ENCODE results near the gene GCHFR.

GCHFR gene

DNA sequence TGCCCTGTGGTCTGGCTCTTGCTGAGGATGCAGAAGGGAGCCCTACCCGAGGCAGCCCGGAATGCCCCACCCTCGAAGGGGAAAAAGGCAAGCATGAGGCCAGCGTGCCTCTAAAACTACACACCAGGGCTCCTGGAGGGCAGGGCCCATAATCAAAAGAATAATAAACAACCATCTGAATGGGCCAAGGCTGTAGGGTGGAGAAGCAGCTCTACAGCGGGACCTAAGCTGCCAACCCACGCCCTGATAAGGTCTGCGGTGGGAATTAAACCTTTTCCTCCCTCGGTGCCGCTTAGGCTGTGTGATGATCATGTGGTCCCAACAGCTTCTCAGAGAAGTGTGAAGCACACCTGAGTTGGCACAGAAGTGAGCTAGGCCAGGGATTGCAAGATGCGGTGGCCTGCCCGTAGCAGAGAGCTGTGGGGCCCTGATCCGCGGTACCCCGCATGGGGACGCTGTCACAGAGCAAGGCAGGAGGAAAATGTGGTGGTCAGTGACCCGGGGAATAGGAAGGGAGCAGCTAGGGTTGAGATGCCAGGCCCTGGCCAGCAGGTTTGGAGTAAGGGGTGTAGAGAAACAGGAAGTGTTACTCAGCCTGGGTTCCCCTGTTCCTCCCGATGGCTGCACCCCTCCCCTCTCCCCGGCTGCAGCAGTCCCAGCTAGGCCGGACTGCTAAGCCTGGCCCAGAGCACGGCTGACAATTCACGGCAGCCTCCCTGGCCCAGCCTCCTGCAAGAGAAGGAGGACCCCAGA lies 4.8 kb downstream of the GCHFR start:
- TF ChIP-seq EZH2 (IDR thresholded peaks at IDR 0.05), result no peak
- no peak for TF ChIP-seq FOXP2 (optimal IDR thresholded peaks at IDR 0.05; ENCODE audit: control extremely low read depth, extremely low read length, insufficient read depth)
- TF ChIP-seq POLR2AphosphoS5 (IDR thresholded peaks at IDR 0.05; ENCODE audit: borderline replicate concordance, low read depth, low read length), result no peak
- H3K9me3 ChIP-seq (ENCODE audit: low read depth, low read length), result no peaks in the 10 kb centered on the region
- no peak for DNase-seq (ENCODE audit: low read depth, low spot score)
- H3K27ac ChIP-seq, result no peak overlapping the region
- no peaks in the 10 kb centered on the region; the same call in 1 of the 2 replicates for H3K36me3 ChIP-seq (ENCODE audit: insufficient read depth, low read length)
- H3K9ac ChIP-seq (ENCODE audit: insufficient read length), result no peak overlapping the region
- H3K4me3 ChIP-seq, result no peak overlapping the region

DNA sequence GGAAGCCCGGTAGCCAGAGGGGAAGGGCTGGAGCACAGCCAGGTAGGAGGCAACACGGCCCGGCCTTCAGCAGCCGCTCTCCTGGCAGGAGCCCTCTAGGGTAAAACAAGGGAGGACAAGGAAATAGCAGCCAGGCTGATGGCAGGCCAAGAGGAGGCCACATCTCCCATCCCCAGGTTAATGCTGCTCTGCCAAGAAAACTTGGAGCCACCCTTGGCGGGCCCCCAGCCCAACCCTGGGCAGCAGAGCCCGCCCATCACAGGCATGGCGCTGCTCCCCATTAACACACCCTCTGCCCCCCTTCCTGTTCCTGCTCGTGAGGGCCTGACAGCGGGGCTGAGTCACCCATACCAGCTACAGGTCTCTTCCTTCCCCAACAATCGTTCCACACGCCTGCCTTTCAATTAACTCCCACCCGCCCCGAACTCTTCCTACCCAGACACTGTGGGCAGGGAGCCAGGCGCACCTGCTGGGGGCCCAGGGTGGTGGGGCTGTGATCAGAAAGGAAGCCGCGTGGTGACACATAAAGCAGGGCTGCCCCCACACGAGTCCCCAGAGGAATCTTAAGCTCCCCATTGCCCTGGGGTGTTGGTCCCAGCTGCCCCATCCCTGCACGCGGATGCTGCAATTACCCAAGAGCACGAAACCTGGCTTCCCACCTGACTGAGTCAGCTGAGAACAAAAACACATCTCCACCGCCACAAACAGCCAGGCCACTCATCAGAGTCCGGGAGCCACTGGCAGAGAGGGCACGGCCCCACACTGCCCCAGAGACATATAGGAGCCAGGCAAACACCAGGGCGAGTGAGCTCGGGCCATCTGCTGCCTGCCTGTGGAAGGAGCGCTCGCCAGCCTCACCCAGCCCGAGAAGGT lies 5.6 kb downstream of the GCHFR start, which contains the start of gene C15orf62:
Gene C15orf62, plus strand, starts transcription at position 707 of the 873 bp plus-strand sequence. CDS start 516 bp downstream, outside the sequence.
- Histone ChIP-seq H3K36me3 (ENCODE audit: insufficient read depth, low read length) (no peaks in the 10 kb centered on the region; the same call in 1 of the 2 replicates), H3K9ac (ENCODE audit: insufficient read length) (no peak within 1 kb of the TSS), H3K27ac (no peak within 1 kb of the TSS), H3K9me3 (ENCODE audit: low read depth, low read length) (no peaks in the 10 kb centered on the region), H3K4me3 (no peak within 1 kb of the TSS)
- TF ChIP-seq FOXP2 (optimal IDR thresholded peaks at IDR 0.05; ENCODE audit: control extremely low read depth, extremely low read length, insufficient read depth) (no peak), POLR2AphosphoS5 (IDR thresholded peaks at IDR 0.05; ENCODE audit: borderline replicate concordance, low read depth, low read length) (no peak), EZH2 (IDR thresholded peaks at IDR 0.05) (no peak)
- no peak for DNase-seq (ENCODE audit: low read depth, low spot score)

DNA sequence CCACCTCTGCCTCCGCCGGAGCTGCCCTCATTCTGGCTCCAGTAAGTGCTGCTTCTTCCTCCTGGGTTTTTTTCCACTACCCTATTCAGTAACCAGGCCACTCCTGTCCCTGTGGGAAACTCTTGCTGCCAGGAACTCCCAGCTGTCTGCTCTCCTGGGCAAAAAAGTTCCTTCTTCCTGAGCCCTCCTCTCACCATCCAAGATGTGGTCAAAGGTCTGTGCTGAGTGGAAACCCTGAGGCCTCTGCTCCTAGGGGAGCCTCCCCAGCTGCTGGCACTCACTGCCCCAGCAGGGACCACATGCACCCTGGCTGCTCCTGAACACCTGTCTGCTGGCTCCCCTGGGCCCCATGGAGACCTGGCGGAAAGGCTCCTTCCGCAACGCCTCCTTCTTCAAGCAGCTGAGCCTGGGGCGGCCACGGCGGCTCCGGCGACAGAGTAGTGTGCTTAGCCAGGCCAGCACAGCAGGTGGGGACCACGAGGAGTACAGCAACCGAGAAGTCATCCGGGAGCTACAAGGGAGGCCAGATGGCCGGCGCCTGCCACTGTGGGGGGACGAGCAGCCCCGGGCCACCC lies 6.4 kb downstream of the GCHFR start:
- no peak overlapping the region for H3K27ac ChIP-seq
- H3K9ac ChIP-seq (ENCODE audit: insufficient read length), result no peak overlapping the region
- no peak overlapping the region for H3K4me3 ChIP-seq
- TF ChIP-seq POLR2AphosphoS5 (IDR thresholded peaks at IDR 0.05; ENCODE audit: borderline replicate concordance, low read depth, low read length) (no peak), FOXP2 (optimal IDR thresholded peaks at IDR 0.05; ENCODE audit: control extremely low read depth, extremely low read length, insufficient read depth) (no peak), EZH2 (IDR thresholded peaks at IDR 0.05) (no peak)
- no peaks in the 10 kb centered on the region; the same call in 1 of the 2 replicates for H3K36me3 ChIP-seq (ENCODE audit: insufficient read depth, low read length)
- no peak for DNase-seq (ENCODE audit: low read depth, low spot score)
- H3K9me3 ChIP-seq (ENCODE audit: low read depth, low read length), result no peaks in the 10 kb centered on the region

- Histone ChIP-seq H3K27ac (no peak overlapping the region), H3K9me3 (ENCODE audit: low read depth, low read length) (no peaks in the 10 kb centered on the region), H3K9ac (ENCODE audit: insufficient read length) (no peak overlapping the region), H3K4me3 (no peak overlapping the region), H3K36me3 (ENCODE audit: insufficient read depth, low read length) (peaks cover 8% of the 10 kb centered on the region; the same call in 1 of the 2 replicates)
- no peak for DNase-seq (ENCODE audit: low read depth, low spot score)
- TF ChIP-seq EZH2 (IDR thresholded peaks at IDR 0.05) (no peak), FOXP2 (optimal IDR thresholded peaks at IDR 0.05; ENCODE audit: control extremely low read depth, extremely low read length, insufficient read depth) (no peak), POLR2AphosphoS5 (IDR thresholded peaks at IDR 0.05; ENCODE audit: borderline replicate concordance, low read depth, low read length) (no peak)
Observed at GRCh38 chr15:40771242-40771641, 7.4 kb downstream of the GCHFR start.

- TF ChIP-seq POLR2AphosphoS5 (IDR thresholded peaks at IDR 0.05; ENCODE audit: borderline replicate concordance, low read depth, low read length) (no peak), FOXP2 (optimal IDR thresholded peaks at IDR 0.05; ENCODE audit: control extremely low read depth, extremely low read length, insufficient read depth) (no peak), EZH2 (IDR thresholded peaks at IDR 0.05) (no peak)
- Histone ChIP-seq H3K27ac (no peak overlapping the region), H3K9me3 (ENCODE audit: low read depth, low read length) (no peaks in the 10 kb centered on the region), H3K4me3 (no peak overlapping the region), H3K36me3 (ENCODE audit: insufficient read depth, low read length) (peaks cover 16% of the 10 kb centered on the region; the same call in 1 of the 2 replicates), H3K9ac (ENCODE audit: insufficient read length) (no peak overlapping the region)
- DNase-seq (ENCODE audit: low read depth, low spot score), result no peak
Observed at GRCh38 chr15:40772014-40772413, 8.1 kb downstream of the GCHFR start.

- H3K27ac ChIP-seq, result no peak overlapping the region
- no peaks in the 10 kb centered on the region for H3K9me3 ChIP-seq (ENCODE audit: low read depth, low read length)
- no peak overlapping the region for H3K9ac ChIP-seq (ENCODE audit: insufficient read length)
- TF ChIP-seq FOXP2 (optimal IDR thresholded peaks at IDR 0.05; ENCODE audit: control extremely low read depth, extremely low read length, insufficient read depth) (no peak), EZH2 (IDR thresholded peaks at IDR 0.05) (no peak), POLR2AphosphoS5 (IDR thresholded peaks at IDR 0.05; ENCODE audit: borderline replicate concordance, low read depth, low read length) (no peak)
- H3K36me3 ChIP-seq (ENCODE audit: insufficient read depth, low read length), result peaks cover 22% of the 10 kb centered on the region; the same call in 1 of the 2 replicates
- no peak for DNase-seq (ENCODE audit: low read depth, low spot score)
- no peak overlapping the region for H3K4me3 ChIP-seq
Observed at GRCh38 chr15:40773496-40773895, 9.6 kb downstream of the GCHFR start.

- TF ChIP-seq POLR2AphosphoS5 (IDR thresholded peaks at IDR 0.05; ENCODE audit: borderline replicate concordance, low read depth, low read length) (no peak), FOXP2 (optimal IDR thresholded peaks at IDR 0.05; ENCODE audit: control extremely low read depth, extremely low read length, insufficient read depth) (no peak), EZH2 (IDR thresholded peaks at IDR 0.05) (no peak)
- Histone ChIP-seq H3K27ac (no peak overlapping the region), H3K36me3 (ENCODE audit: insufficient read depth, low read length) (peaks cover 25% of the 10 kb centered on the region; the same call in 1 of the 2 replicates), H3K9ac (ENCODE audit: insufficient read length) (no peak overlapping the region), H3K9me3 (ENCODE audit: low read depth, low read length) (no peaks in the 10 kb centered on the region), H3K4me3 (no peak overlapping the region)
- DNase-seq (ENCODE audit: low read depth, low spot score), result no peak
Observed at GRCh38 chr15:40773902-40774301, 10.0 kb downstream of the GCHFR start.

- H3K27ac ChIP-seq, result no peak overlapping the region
- DNase-seq (ENCODE audit: low read depth, low spot score), result no peak
- no peak overlapping the region for H3K4me3 ChIP-seq
- peaks cover 34% of the 10 kb centered on the region; the same call in 1 of the 2 replicates for H3K36me3 ChIP-seq (ENCODE audit: insufficient read depth, low read length)
- no peak for TF ChIP-seq FOXP2 (optimal IDR thresholded peaks at IDR 0.05; ENCODE audit: control extremely low read depth, extremely low read length, insufficient read depth)
- TF ChIP-seq POLR2AphosphoS5 (IDR thresholded peaks at IDR 0.05; ENCODE audit: borderline replicate concordance, low read depth, low read length), result no peak
- TF ChIP-seq EZH2 (IDR thresholded peaks at IDR 0.05), result no peak
- no peaks in the 10 kb centered on the region for H3K9me3 ChIP-seq (ENCODE audit: low read depth, low read length)
- H3K9ac ChIP-seq (ENCODE audit: insufficient read length), result no peak overlapping the region
Observed at GRCh38 chr15:40775007-40775406, 11.1 kb downstream of the GCHFR start.

Measured in SK-N-MC (cell line).